ENCODE results near the gene RCAN1. TPM values are rescaled to one million over a fixed set of nuclear protein-coding genes. Genes with fewer than 3 reads are reported as not detected.
A peak's percentile ranks its signal among the peaks of the same experiment; 100 is the strongest.

RCAN1 gene
- total RNA-seq, 2 donors from 2014 or later = 20.8 to 29.0 TPM

GRCh38 chr21:34511181-34511580, 103.7 kb downstream of the RCAN1 start:
- Histone ChIP-seq H3K27ac (peak overlapping the region in 1 of 4 donors; percentile 62), H3K4me1 (no peaks in the 10 kb centered on the region), H3K4me3 (no peak overlapping the region), H3K9me3 (no peaks in the 10 kb centered on the region), H3K36me3 (replicated peaks in 1 of 2; ENCODE audit: insufficient read depth in 1 of 2, low read depth in 2 of 2) (no peaks in the 10 kb centered on the region), H3K27me3 (no peaks in the 10 kb centered on the region)
- TF ChIP-seq POLR2A (IDR thresholded peaks at IDR 0.05) (no peak), CTCF (IDR thresholded peaks at IDR 0.05) (no peak)
- DNase-seq = no peak
- intact Hi-C loops (cut with DNase I) = no loop called here
- 87 to 95% methylated on average over 5 of the region's 5 CpGs for WGBS, 2 donors
- no peak for ATAC-seq

- ATAC-seq (peak; percentile 85), DNase-seq (peak; percentile 81 to 88 (median 86))
- Histone ChIP-seq H3K27ac (no peak overlapping the region), H3K4me3 (no peak overlapping the region), H3K9me3 (no peaks in the 10 kb centered on the region), H3K4me1 (no peaks in the 10 kb centered on the region), H3K36me3 (replicated peaks in 1 of 2; ENCODE audit: insufficient read depth in 1 of 2, low read depth in 2 of 2) (no peaks in the 10 kb centered on the region), H3K27me3 (no peaks in the 10 kb centered on the region)
- 60 to 66% methylated on average over 12 to 15 of the region's 15 CpGs for WGBS, 2 donors
- intact Hi-C loops (cut with DNase I) = no loop called here
- no peak for TF ChIP-seq POLR2A (IDR thresholded peaks at IDR 0.05)
- peak; percentile 61 to 96 (median 90) for TF ChIP-seq CTCF (IDR thresholded peaks at IDR 0.05)
Measured at GRCh38 chr21:34510148-34511142, 104.5 kb downstream of the RCAN1 start.

GRCh38 chr21:34509151-34509550, 105.8 kb downstream of the RCAN1 start:
- ATAC-seq (no peak), DNase-seq (peak in 1 of 4 donors; percentile 29)
- intact Hi-C loops (cut with DNase I) = no loop called here
- H3K9me3 ChIP-seq = no peaks in the 10 kb centered on the region
- H3K4me3 ChIP-seq = no peak overlapping the region
- no peak overlapping the region for H3K27ac ChIP-seq
- no peaks in the 10 kb centered on the region for H3K36me3 ChIP-seq (replicated peaks in 1 of 2; ENCODE audit: insufficient read depth in 1 of 2, low read depth in 2 of 2)
- H3K4me1 ChIP-seq = no peaks in the 10 kb centered on the region
- WGBS, 2 donors = 74 to 84% methylated on average over 4 of the region's 4 CpGs
- no peak for TF ChIP-seq POLR2A (IDR thresholded peaks at IDR 0.05)
- TF ChIP-seq CTCF (IDR thresholded peaks at IDR 0.05) = peak in 3 of 7 experiments; percentile 17 to 25 (median 20)
- no peaks in the 10 kb centered on the region for H3K27me3 ChIP-seq

GRCh38 chr21:34504595-34504994, 110.3 kb downstream of the RCAN1 start:
- Histone ChIP-seq H3K36me3 (replicated peaks in 1 of 2; ENCODE audit: insufficient read depth in 1 of 2, low read depth in 2 of 2) (no peaks in the 10 kb centered on the region), H3K27me3 (no peaks in the 10 kb centered on the region), H3K27ac (no peak overlapping the region), H3K4me3 (no peak overlapping the region), H3K4me1 (no peaks in the 10 kb centered on the region), H3K9me3 (no peaks in the 10 kb centered on the region)
- no peak for DNase-seq
- TF ChIP-seq CTCF (IDR thresholded peaks at IDR 0.05) (no peak), POLR2A (IDR thresholded peaks at IDR 0.05) (no peak)
- ATAC-seq = no peak
- WGBS, 2 donors = 77 to 92% methylated on average over 2 of the region's 2 CpGs
- intact Hi-C loops (cut with DNase I) = no loop called here

Measured in body of pancreas (tissue), 4 donors.